Kidney glomerular epithelial cell (primary cell): ENCODE data around the gene IL32.

ENCODE experiments used
- DNase-seq: peaks from one replicate; lab custom pipeline; 2025; lab: John Stamatoyannopoulos, UW

The IL32 gene

GRCh38 chr16:3091551-3091950, 26.1 kb downstream of the IL32 start:
- no peak for DNase-seq

GRCh38 chr16:3092501-3092941, 27.1 kb downstream of the IL32 start:
- DNase-seq: no peak

GRCh38 chr16:3094289-3095027, 29.0 kb downstream of the IL32 start:
- no peak for DNase-seq

GRCh38 chr16:3095869-3096268, 30.4 kb downstream of the IL32 start:
- no peak for DNase-seq

- DNase-seq: no peak
These were observed 30.9 kb downstream of the IL32 start for GRCh38 chr16:3096362-3096761.

- DNase-seq: no peak
These were observed 31.8 kb downstream of the IL32 start for GRCh38 chr16:3097266-3097665.

- no peak for DNase-seq
These were observed 33.3 kb downstream of the IL32 start, which contains the start of gene ZSCAN10 for GRCh38 chr16:3098459-3099394. Gene ZSCAN10, minus strand, starts transcription at chr16:3099294. Its CDS starts 6,357 bp downstream, at chr16:3092937.

GRCh38 chr16:3099395-3099731, 33.9 kb downstream of the IL32 start:
- DNase-seq: no peak

- DNase-seq: peak; percentile 44
These were observed 34.5 kb downstream of the IL32 start for GRCh38 chr16:3099732-3100499.

GRCh38 chr16:3101018-3101840, 35.8 kb downstream of the IL32 start:
- DNase-seq: no peak

- DNase-seq: no peak
These were observed 36.5 kb downstream of the IL32 start for GRCh38 chr16:3101841-3102470.

- peak; percentile 75 for DNase-seq
These were observed 40.9 kb downstream of the IL32 start for GRCh38 chr16:3106205-3106928.

GRCh38 chr16:3112058-3112880, 46.8 kb downstream of the IL32 start, which contains the start of gene ZNF205:
Gene ZNF205, plus strand, starts transcription at chr16:3112586. Its CDS starts 845 bp downstream, at chr16:3113431.
- DNase-seq: peak; percentile 51

- no peak for DNase-seq
These were observed 47.6 kb downstream of the IL32 start for GRCh38 chr16:3112881-3113574.

- DNase-seq: no peak
These were observed 48.5 kb downstream of the IL32 start for GRCh38 chr16:3113765-3114479.

GRCh38 chr16:3115003-3115402, 49.6 kb downstream of the IL32 start:
- DNase-seq: no peak

- DNase-seq: no peak
These were observed 50.1 kb downstream of the IL32 start for GRCh38 chr16:3115561-3115960.
